Activated naive CD8-positive, alpha-beta T cell treated with anti-CD3 and anti-CD28 coated beads for 36 hours (primary cell): ENCODE measurements around the gene AMIGO1. TPM values are rescaled to one million over a fixed set of nuclear protein-coding genes. Genes with fewer than 3 reads are reported as not detected.

Source experiments
- DNase-seq: peaks from one replicate; pipeline ENCODE4 v3.0.0; 2021
- H3K27ac Mint-ChIP-seq: one replicate; pipeline ENCODE4 v1.8.0; 2022; ENCODE audit warnings: mild to moderate bottlenecking, moderate library complexity, mixed read lengths
- H3K27me3 Mint-ChIP-seq: one replicate; pipeline ENCODE4 v1.8.0; 2022; ENCODE audit warnings: mild to moderate bottlenecking, mixed read lengths
- H3K36me3 Mint-ChIP-seq: one replicate; pipeline ENCODE4 v1.8.0; 2021; ENCODE audit warnings: mild to moderate bottlenecking, mixed read lengths
- H3K4me1 Mint-ChIP-seq: one replicate; pipeline ENCODE4 v1.8.0; 2021; ENCODE audit warnings: mixed read lengths
- H3K4me3 Mint-ChIP-seq: one replicate; pipeline ENCODE4 v1.8.0; 2022; ENCODE audit warnings: mild to moderate bottlenecking, moderate library complexity, mixed read lengths
- H3K9me3 Mint-ChIP-seq: one replicate; pipeline ENCODE4 v1.8.0; 2022; ENCODE audit warnings: mixed read lengths
- total RNA-seq, 2 experiments: library from RNA; stranded (reverse); gene quantifications; one replicate each; pipeline ENCODE4 v1.2.3, GENCODE V29; 2021

AMIGO1 gene
- total RNA-seq, 2 experiments from 2014 or later: 2.1 to 2.5 TPM

DNA sequence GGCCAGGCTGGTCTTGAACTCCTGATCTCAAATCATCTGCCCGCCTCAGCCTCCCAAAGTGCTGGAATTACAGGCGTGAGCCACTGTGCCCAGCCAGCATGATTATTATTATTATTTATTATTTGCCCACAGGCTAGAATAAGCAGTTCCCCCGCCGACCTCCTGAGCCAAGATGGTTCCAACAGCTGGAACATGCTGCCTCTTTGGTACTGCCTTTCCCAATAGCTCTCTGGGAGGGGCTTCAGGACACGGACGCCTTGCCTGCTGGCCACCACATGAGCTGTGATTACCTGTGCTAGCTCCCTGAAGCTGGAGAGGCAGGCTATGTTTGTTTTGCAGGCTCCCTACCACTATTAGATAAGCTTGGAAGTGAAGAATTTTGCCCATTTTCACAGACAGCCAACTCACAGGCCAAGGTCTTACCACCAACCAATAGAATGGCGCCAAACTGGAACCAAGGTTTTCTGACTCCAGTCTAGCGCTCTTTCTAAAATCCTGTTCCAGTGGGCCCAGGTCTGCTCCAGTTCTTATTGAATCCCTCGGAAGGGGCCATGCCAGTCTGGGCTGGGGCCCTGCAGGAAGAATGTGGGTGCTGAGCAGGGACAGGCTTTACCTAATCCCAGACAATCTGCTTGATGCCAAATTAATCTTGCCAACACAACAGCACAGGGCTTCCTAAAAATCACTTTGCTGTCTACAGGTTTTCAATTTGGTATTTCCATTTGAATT lies 28.1 kb upstream of the AMIGO1 start:
- Mint-ChIP-seq H3K4me1 (peaks cover 2% of the 10 kb centered on the region), H3K9me3 (no peaks in the 10 kb centered on the region), H3K27ac (no peak overlapping the region), H3K36me3 (no peaks in the 10 kb centered on the region), H3K4me3 (no peak overlapping the region), H3K27me3 (no peaks in the 10 kb centered on the region)
- no peak for DNase-seq

DNA sequence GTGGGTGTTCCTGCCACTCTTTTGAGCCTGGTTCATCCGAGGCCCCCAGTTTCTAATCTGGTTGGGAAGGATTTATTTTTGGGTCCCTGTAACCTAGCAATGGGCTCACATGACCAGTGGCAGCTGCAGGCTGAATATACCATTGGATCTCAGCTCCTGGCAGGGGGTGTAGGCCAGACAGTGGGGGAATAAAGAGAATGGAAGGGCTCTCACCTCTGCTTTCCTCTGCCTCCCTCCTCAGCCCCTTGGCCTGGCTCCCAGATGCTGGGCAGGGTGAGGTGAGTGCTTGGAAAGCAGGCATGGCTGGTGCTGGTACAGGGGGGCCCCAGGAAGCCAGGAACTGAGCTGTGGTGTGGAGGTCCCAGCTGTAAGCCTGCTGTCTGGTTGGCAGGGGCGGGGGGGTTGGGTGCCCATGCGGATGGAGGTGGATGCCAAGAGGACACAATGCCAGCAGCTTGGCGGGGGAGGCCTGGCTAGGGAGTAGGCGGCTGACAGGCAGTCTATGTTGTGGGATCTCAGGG lies 26.5 kb upstream of the AMIGO1 start:
- no peak for DNase-seq
- no peaks in the 10 kb centered on the region for H3K36me3 Mint-ChIP-seq
- H3K4me3 Mint-ChIP-seq: no peak overlapping the region
- no peak overlapping the region for H3K27ac Mint-ChIP-seq
- H3K9me3 Mint-ChIP-seq: no peaks in the 10 kb centered on the region
- no peaks in the 10 kb centered on the region for H3K27me3 Mint-ChIP-seq
- peaks cover 12% of the 10 kb centered on the region for H3K4me1 Mint-ChIP-seq

DNA sequence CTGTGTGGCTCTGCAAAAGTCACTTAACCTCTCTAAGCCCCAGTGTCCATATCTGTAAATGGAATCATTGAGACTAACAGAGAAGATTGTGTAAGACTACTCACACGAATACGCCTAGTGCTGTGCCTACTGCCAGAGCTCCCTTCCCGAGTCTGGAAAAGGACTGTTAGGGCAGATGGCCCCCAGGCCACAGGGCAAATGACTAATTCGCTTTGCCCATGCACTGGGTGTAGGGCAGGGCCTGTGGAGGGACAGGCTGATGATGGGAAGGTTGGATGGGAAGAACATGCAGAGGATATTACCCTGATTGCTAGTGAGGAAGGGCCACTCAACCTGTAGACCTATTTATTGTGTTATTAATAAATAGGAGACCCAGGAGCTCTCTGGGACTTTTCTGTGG lies 26.0 kb upstream of the AMIGO1 start:
- Mint-ChIP-seq H3K36me3 (no peaks in the 10 kb centered on the region), H3K4me1 (peaks cover 16% of the 10 kb centered on the region), H3K9me3 (no peaks in the 10 kb centered on the region), H3K27ac (no peak overlapping the region), H3K4me3 (no peak overlapping the region), H3K27me3 (no peaks in the 10 kb centered on the region)
- no peak for DNase-seq

DNA sequence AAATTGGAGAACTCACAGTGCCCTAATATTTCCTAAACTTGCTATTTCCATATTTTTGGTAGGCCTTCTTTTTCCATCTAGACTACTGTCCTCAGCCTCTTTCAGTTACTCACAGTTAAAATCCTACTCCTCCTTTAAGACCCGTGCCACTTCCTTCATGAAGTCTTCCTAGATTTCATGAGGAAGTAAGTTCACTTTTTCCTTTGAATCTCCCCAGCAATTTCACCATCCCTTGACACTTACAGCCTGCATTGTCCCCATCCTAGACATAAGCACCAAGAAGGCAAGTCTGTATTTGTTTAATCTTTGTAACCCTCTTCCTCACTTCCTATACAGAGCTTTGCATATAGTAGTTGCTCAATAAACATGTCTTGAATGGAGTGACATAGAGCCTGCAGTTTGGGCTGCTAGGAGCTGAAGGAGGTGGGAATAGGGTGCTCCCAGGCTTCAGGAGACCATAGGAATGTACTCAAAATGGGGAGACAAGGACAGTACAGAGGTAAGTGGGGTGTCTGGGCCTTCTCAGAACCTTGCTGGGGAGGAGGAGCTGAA lies 24.9 kb upstream of the AMIGO1 start:
- Mint-ChIP-seq H3K27ac (no peak overlapping the region), H3K4me3 (no peak overlapping the region), H3K4me1 (peaks cover 20% of the 10 kb centered on the region), H3K9me3 (no peaks in the 10 kb centered on the region), H3K36me3 (no peaks in the 10 kb centered on the region), H3K27me3 (no peaks in the 10 kb centered on the region)
- DNase-seq: no peak

DNA sequence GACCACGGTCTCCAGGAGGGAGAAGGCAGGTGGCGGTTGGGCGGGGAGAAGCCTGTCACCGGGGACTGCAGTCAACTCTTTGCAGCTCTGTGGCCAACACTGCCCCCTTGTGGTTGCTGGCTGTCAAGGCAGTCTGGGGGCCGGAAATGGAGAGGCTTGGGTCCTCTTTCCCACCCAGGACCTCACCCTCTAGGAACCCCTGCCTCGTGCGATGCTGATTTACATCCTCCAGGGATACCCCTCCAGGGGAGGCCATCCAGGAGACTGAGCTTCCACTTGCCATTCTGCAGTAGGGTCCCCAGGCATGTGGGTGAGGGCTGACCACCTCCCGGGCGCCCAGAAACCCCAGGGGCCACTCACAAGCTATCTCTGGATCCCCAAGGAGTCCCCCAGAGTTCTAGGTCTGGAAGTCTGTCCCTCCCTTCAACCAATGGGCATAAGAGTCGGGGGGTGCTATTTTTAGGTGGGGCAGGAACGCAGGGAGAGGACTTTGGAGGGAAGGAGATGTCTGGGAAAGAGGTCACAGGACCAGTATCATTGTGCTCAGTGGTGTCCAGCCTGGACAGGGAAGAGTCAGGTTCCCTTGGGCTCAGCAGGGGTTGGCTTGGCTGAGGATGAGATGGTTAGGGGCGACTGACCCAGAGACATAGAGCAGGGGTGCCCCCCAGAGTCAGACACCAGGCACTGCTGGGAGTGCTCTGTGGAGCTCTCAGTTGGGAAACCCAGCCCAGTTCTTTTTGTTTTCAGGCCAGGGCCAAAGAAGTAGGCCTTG lies 23.0 kb upstream of the AMIGO1 start:
- H3K27ac Mint-ChIP-seq: peak overlapping the region; percentile 86
- H3K4me3 Mint-ChIP-seq: peak overlapping the region; percentile 57
- no peaks in the 10 kb centered on the region for H3K9me3 Mint-ChIP-seq
- DNase-seq: peak; percentile 89
- H3K4me1 Mint-ChIP-seq: peaks cover 20% of the 10 kb centered on the region
- H3K36me3 Mint-ChIP-seq: no peaks in the 10 kb centered on the region
- H3K27me3 Mint-ChIP-seq: no peaks in the 10 kb centered on the region

DNA sequence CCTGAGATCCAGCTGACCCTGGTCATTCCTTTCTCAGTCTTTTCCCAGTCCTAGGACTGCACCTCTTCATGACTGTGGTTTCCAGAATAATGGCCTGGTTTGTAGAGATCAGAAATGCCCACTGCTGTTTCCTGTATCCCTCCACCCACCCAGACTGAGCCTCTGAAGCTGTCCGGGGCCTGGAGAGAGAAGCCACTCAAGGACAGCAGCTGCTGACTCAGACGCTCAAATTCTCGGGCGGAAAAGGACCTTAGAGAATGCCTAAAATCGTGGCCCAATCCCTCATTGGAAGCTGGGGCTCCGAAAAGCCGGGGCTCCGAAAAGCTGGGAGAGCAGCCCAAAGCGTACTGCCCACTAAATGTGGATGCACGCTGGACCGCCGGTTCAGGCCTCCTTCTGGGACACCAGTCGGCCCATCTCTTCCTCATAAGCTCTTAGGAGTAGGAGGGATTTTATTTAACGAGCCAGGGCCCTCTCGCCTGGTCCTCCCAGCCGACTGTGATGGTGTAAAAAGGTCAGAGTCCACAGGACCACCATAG lies 22.4 kb upstream of the AMIGO1 start:
- Mint-ChIP-seq H3K4me3 (no peak overlapping the region), H3K4me1 (peaks cover 20% of the 10 kb centered on the region), H3K9me3 (no peaks in the 10 kb centered on the region), H3K36me3 (no peaks in the 10 kb centered on the region), H3K27ac (no peak overlapping the region), H3K27me3 (no peaks in the 10 kb centered on the region)
- DNase-seq: no peak

DNA sequence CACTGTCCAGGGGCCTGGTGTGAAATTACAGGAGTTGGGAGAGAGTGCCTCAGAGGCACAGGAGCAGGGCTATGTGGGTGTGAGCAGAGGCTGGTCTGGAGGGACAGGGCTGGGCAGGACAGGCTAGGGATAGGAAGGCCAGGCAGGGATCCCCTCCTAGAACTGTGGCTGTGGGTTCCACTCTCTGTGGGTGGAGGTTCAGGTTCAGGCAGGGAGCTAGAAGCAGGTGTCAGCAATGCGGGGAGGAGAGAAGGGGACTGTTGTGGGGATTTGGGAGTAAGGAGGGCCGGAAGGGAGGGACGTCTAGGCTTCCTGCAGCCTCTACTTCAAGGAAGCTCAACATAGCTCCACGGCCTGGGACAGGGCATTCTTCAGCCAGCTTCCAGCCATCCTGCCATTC lies 21.9 kb upstream of the AMIGO1 start:
- Mint-ChIP-seq H3K9me3 (no peaks in the 10 kb centered on the region), H3K27ac (peak overlapping the region; percentile 15), H3K4me1 (peaks cover 20% of the 10 kb centered on the region), H3K27me3 (no peaks in the 10 kb centered on the region), H3K36me3 (no peaks in the 10 kb centered on the region), H3K4me3 (no peak overlapping the region)
- no peak for DNase-seq

DNA sequence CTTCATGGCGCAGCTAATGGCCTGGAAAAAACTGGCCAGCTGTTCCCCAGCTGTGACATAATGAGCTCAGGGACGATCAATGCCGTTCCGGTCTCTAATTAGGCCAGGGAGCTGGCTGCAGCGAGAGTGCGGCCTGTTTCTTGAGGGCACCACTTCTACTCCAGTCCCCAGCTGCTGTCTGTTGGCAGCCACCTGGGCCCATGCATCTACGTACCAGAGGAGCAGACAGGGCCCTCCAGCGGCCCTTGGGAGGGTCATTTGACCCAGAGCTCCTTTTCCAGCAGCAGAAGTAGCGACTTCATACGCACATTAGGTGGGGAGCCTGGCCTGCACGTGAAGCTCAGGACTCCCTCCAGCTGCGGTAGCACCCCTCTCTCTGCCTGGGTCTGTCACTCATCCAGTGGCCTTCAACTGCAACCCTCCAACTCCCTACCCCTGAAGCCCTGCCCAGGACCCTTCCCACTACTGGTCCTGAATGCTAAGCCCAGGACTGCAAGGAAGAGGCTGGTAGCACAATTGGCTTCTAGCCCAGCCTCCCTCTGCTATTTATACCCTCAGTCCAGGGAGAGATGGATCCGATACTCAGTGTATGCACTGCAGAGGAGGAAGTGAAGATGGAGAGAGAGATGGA lies 21.0 kb upstream of the AMIGO1 start:
- Mint-ChIP-seq H3K9me3 (no peaks in the 10 kb centered on the region), H3K27me3 (no peaks in the 10 kb centered on the region), H3K36me3 (no peaks in the 10 kb centered on the region), H3K4me3 (no peak overlapping the region), H3K27ac (no peak overlapping the region), H3K4me1 (peaks cover 20% of the 10 kb centered on the region)
- DNase-seq: no peak

DNA sequence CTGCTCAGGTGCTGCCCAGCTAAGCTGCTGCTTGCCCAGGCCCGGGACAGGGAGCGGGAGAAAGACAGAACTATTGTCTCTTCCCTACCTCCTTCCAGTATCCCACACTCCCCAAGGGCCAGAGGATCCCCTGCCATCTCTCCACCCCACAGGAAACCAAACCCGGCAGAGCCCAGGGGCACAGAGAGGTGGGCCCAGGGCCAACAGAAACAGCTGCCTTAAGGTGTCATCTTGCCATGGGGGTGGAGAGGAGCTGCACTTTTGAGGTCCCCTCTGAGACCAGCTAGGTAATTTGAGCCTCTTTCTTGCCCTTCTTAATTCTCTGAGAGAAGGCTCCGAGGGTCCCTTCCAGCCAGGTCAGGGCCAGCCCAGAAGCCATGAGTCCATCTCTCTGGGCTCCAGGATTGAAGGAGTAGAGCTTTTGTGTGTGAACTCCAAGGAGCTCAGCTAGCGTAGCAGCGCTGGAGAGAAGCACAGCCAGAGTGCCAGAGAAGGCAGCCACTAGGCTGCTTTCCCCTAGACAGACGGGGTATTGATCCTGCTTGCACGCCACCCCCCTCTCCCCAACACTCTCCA lies 20.4 kb upstream of the AMIGO1 start:
- Mint-ChIP-seq H3K9me3 (no peaks in the 10 kb centered on the region), H3K4me3 (no peak overlapping the region), H3K36me3 (no peaks in the 10 kb centered on the region), H3K27ac (no peak overlapping the region), H3K4me1 (peaks cover 20% of the 10 kb centered on the region), H3K27me3 (no peaks in the 10 kb centered on the region)
- DNase-seq: no peak

DNA sequence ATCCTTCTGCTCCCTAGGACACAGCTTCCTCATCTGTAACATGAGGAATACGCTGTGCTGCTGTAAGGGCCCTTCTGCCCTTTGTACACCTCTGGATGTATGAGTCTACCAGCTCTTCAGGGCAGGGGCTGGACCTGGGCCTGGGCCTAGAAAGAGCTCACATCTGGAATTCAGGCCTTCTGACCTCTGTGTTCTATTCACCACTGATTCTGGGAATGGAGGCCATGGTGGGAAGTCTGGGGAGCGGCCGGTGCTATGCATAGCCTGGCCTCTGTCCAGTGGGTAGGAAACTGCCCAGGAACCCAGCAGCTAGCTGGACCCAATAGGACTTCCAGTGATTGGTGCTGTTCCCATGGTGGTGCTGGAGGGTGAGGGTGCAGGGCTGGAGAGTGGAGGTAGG lies 19.2 kb upstream of the AMIGO1 start:
- no peak for DNase-seq
- Mint-ChIP-seq H3K27me3 (no peaks in the 10 kb centered on the region), H3K36me3 (no peaks in the 10 kb centered on the region), H3K9me3 (no peaks in the 10 kb centered on the region), H3K4me3 (no peak overlapping the region), H3K27ac (no peak overlapping the region), H3K4me1 (peaks cover 20% of the 10 kb centered on the region)

DNA sequence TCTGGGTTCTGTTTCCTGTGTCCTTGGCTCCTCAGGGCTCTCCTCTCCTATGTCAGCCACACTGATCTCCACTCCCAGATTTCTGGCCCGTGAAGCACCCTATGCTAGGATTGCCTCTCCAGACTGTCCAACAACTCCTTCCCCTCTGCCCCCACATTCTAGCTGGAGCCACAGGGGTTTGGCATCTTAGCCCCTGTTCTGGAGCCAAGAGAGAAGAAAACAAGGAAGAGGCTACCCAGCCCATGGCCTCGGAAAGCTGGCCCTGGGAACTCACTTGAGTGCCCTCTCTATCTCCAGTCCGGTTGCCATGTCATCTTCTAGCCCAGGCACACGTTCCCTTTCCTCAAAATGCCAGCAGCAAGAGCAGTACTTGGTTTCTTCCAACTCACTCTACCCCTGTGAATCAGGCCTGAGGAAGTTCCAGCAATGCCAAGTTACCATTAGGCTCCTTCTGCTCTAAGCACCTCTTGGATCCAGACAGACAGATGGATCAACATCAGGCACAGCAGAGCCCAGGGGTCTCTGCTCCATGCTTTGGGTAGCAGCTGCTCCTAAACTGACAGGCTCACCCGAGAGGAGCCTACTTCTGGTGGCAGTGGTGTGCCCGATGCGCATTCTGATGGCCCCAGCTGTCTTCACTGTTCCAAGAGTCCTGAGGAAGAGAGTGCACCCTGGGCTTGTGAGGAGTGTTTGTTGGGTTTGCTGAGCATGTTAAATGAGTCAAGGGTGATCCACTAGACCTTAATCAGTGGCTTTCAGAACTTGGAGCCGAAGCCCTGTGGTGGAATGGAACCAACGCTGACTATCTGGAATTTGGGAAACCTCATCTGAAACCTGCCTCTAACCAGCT lies 18.5 kb upstream of the AMIGO1 start:
- H3K9me3 Mint-ChIP-seq: no peaks in the 10 kb centered on the region
- DNase-seq: no peak
- no peak overlapping the region for H3K27ac Mint-ChIP-seq
- H3K4me1 Mint-ChIP-seq: peaks cover 20% of the 10 kb centered on the region
- no peak overlapping the region for H3K4me3 Mint-ChIP-seq
- no peaks in the 10 kb centered on the region for H3K36me3 Mint-ChIP-seq
- no peaks in the 10 kb centered on the region for H3K27me3 Mint-ChIP-seq

DNA sequence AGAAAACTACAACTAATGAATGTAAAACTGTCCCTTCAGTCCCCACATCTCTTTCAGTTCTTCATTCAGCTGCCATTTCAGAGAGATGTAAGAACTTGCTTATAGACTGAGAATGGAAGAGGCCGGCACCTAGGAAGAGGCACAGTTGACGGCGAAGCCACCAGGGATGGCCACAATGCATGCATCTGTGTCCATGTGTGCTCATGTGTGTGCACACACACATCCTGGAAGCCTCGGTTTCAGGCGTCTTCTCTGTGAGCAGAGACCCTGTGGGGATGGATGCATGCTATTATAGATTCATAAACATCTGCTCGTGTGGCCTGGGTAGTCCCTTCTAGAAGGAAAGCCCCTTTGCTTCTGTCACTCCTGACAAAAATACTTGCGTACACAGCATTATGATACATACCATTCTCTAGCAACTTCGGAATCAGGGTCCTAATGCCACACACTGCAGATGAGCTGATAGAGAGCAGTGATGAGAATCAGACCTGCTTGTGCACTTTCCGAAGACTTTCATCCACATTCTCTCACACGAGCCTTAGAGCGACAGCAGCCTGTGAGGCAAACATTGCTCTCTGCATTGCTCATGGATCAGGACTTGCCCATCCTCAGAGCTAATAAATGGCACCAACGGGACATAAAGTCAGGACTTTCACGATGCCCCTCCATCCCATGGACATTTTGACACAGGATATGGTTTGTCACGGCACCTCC lies 17.7 kb upstream of the AMIGO1 start:
- peaks cover 17% of the 10 kb centered on the region for H3K4me1 Mint-ChIP-seq
- no peaks in the 10 kb centered on the region for H3K27me3 Mint-ChIP-seq
- no peak for DNase-seq
- no peaks in the 10 kb centered on the region for H3K36me3 Mint-ChIP-seq
- H3K4me3 Mint-ChIP-seq: no peak overlapping the region
- no peak overlapping the region for H3K27ac Mint-ChIP-seq
- H3K9me3 Mint-ChIP-seq: no peaks in the 10 kb centered on the region

DNA sequence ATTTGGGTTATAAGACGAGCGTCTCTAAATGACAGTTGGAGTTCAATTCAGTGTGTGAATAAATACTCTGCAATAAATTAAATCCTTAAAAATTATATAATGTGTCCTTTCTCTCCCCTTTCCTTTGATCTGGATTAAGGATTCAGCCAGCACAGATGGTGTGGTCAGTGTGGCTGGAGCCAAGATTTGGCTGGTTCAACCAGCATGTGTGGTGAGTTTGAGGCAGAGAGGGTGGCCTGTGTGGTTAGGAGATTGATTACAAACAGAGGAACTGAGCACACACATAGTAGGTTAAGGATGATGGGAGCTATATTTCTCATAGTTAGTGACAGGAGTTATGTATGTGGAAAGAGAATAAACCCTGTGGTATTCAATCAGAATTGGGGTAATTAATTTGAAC lies 14.2 kb upstream of the AMIGO1 start:
- Mint-ChIP-seq H3K36me3 (no peaks in the 10 kb centered on the region), H3K4me1 (no peaks in the 10 kb centered on the region), H3K27me3 (no peaks in the 10 kb centered on the region), H3K4me3 (no peak overlapping the region), H3K27ac (no peak overlapping the region), H3K9me3 (no peaks in the 10 kb centered on the region)
- no peak for DNase-seq
